Suprapubic skin (tissue), 4 donors: ENCODE data around the gene ZNF324B. TPM values are rescaled to one million over a fixed set of nuclear protein-coding genes. Genes with fewer than 3 reads are reported as not detected.
"Not testable (repeated sequence)": the region's sequence is repeated elsewhere in the genome, so short reads cannot be mapped to it uniquely, and the experiment has no call there.

ENCODE experiments used
- DNase-seq, 2 donors: peaks; one replicate each; pipeline ENCODE4 v3.0.0-alpha.2; 2019; ENCODE audit warnings: low spot score in 2 of 2
- H3K27ac ChIP-seq: fragments of 200-600 bp; sonication (generic); one replicate; pipeline ENCODE4 v1.5.1; 2019
- H3K27me3 ChIP-seq: fragments of 200-600 bp; sonication (generic); one replicate; pipeline ENCODE4 v1.5.1; 2019
- H3K36me3 ChIP-seq: fragments of 200-600 bp; sonication (generic); one replicate; pipeline ENCODE4 v1.5.1; 2019
- H3K4me1 ChIP-seq: fragments of 200-600 bp; sonication (generic); one replicate; pipeline ENCODE4 v1.5.1; 2019
- H3K4me3 ChIP-seq: fragments of 200-600 bp; sonication (generic); one replicate; pipeline ENCODE4 v1.5.1; 2019; ENCODE audit warnings: mild to moderate bottlenecking
- H3K9me3 ChIP-seq: fragments of 200-600 bp; sonication (generic); one replicate; pipeline ENCODE4 v1.5.1; 2019
- CTCF ChIP-seq, 2 donors: fragments of 200-600 bp in 1 of 2; fragments of 450-650 bp in 1 of 2; sonication (generic) in 1 of 2; IDR thresholded peaks; one replicate each; pipeline ENCODE4 v1.5.1; 2016 to 2019; ENCODE audit warnings: antibody characterized with exemption in 2 of 2, mild to moderate bottlenecking in 1 of 2, moderate library complexity in 1 of 2
- EP300 ChIP-seq: sonication (generic); formaldehyde crosslinking; IDR thresholded peaks from one replicate; pipeline ENCODE4 v1.6.1; 2017; ENCODE audit warnings: antibody characterized with exemption
- POLR2A ChIP-seq, 2 donors: fragments of 450-650 bp; IDR thresholded peaks; one replicate each; pipeline ENCODE4 v1.6.1; 2017; ENCODE audit warnings: antibody characterized with exemption in 2 of 2, mild to moderate bottlenecking in 2 of 2, moderate library complexity in 2 of 2
- POLR2AphosphoS5 ChIP-seq, 3 donors: sonication (generic); formaldehyde crosslinking; IDR thresholded peaks; one replicate each; pipeline ENCODE4 v1.6.1; 2017; ENCODE audit warnings: antibody characterized with exemption in 3 of 3
- WGBS: methylation state at CpG from one replicate; pipeline ENCODE4 v1.1.5; 2018; 5-methylcytosine and 5-hydroxymethylcytosine counted together
- total RNA-seq, 4 donors: library from RNA; depleted of rRNA; stranded (reverse); fragments of >200 nt; gene quantifications; one replicate each; pipeline ENCODE4 v1.1.0, GENCODE V29; 2016

The ZNF324B gene
- total RNA-seq, 4 donors from 2014 or later: 9.7 to 28.7 (median 13.8) TPM

- Histone ChIP-seq H3K4me1 (peaks cover 13% of the 10 kb centered on the region), H3K27ac (no peak overlapping the region), H3K9me3 (no peaks in the 10 kb centered on the region), H3K36me3 (peaks cover 33% of the 10 kb centered on the region), H3K4me3 (no peak overlapping the region), H3K27me3 (no peaks in the 10 kb centered on the region)
- TF ChIP-seq CTCF (IDR thresholded peaks at IDR 0.05) (no peak), EP300 (no peak), POLR2AphosphoS5 (IDR thresholded peaks at IDR 0.05) (no peak), POLR2A (IDR thresholded peaks at IDR 0.05) (no peak)
- WGBS: 89% methylated on average over 9 of the region's 20 CpGs
- DNase-seq: no peak
Observed at GRCh38 chr19:58480481-58480830, 29.0 kb downstream of the ZNF324B start.

- no peak for TF ChIP-seq POLR2A (IDR thresholded peaks at IDR 0.05)
- TF ChIP-seq POLR2AphosphoS5 (IDR thresholded peaks at IDR 0.05): no peak
- no peak for DNase-seq
- 92% methylated on average over 2 of the region's 2 CpGs for WGBS
- Histone ChIP-seq H3K36me3 (peaks cover 33% of the 10 kb centered on the region), H3K9me3 (no peaks in the 10 kb centered on the region), H3K27me3 (no peaks in the 10 kb centered on the region), H3K27ac (no peak overlapping the region), H3K4me3 (no peak overlapping the region), H3K4me1 (peaks cover 12% of the 10 kb centered on the region)
Observed at GRCh38 chr19:58480831-58481230, 29.4 kb downstream of the ZNF324B start.

- no peaks in the 10 kb centered on the region for H3K9me3 ChIP-seq
- no peak for TF ChIP-seq CTCF (IDR thresholded peaks at IDR 0.05)
- no peak for TF ChIP-seq EP300
- TF ChIP-seq POLR2AphosphoS5 (IDR thresholded peaks at IDR 0.05): no peak
- no peak for TF ChIP-seq POLR2A (IDR thresholded peaks at IDR 0.05)
- WGBS: 91% methylated on average over 5 of the region's 7 CpGs
- peaks cover 33% of the 10 kb centered on the region for H3K36me3 ChIP-seq
- H3K27ac ChIP-seq: no peak overlapping the region
- no peaks in the 10 kb centered on the region for H3K4me1 ChIP-seq
- H3K27me3 ChIP-seq: no peaks in the 10 kb centered on the region
- no peak overlapping the region for H3K4me3 ChIP-seq
- no peak for DNase-seq
Observed at GRCh38 chr19:58482372-58482771, 30.9 kb downstream of the ZNF324B start.

- peaks cover 29% of the 10 kb centered on the region for H3K36me3 ChIP-seq
- no peak overlapping the region for H3K27ac ChIP-seq
- no peaks in the 10 kb centered on the region for H3K27me3 ChIP-seq
- no peak for DNase-seq
- WGBS: 92% methylated on average over 2 of the region's 2 CpGs
- H3K9me3 ChIP-seq: no peaks in the 10 kb centered on the region
- H3K4me3 ChIP-seq: no peak overlapping the region
- H3K4me1 ChIP-seq: no peaks in the 10 kb centered on the region
- no peak for TF ChIP-seq CTCF (IDR thresholded peaks at IDR 0.05)
Observed at GRCh38 chr19:58483776-58484175, 32.4 kb downstream of the ZNF324B start.

GRCh38 chr19:58484349-58484748, 32.9 kb downstream of the ZNF324B start:
- peaks cover 25% of the 10 kb centered on the region for H3K36me3 ChIP-seq
- 92% methylated on average over 5 of the region's 5 CpGs for WGBS
- not testable (repeated sequence) for H3K4me3 ChIP-seq, H3K27me3 ChIP-seq, DNase-seq, H3K9me3 ChIP-seq, H3K27ac ChIP-seq, H3K4me1 ChIP-seq

GRCh38 chr19:58491393-58491792, 40.0 kb downstream of the ZNF324B start:
- no peak for TF ChIP-seq POLR2AphosphoS5 (IDR thresholded peaks at IDR 0.05)
- TF ChIP-seq EP300: no peak
- no peak for TF ChIP-seq POLR2A (IDR thresholded peaks at IDR 0.05)
- TF ChIP-seq CTCF (IDR thresholded peaks at IDR 0.05): no peak
- no peak for DNase-seq
- no peaks in the 10 kb centered on the region for H3K36me3 ChIP-seq
- no peak overlapping the region for H3K27ac ChIP-seq
- H3K9me3 ChIP-seq: no peaks in the 10 kb centered on the region
- no peaks in the 10 kb centered on the region for H3K4me1 ChIP-seq
- WGBS: 88% methylated on average over 5 of the region's 5 CpGs
- no peak overlapping the region for H3K4me3 ChIP-seq
- H3K27me3 ChIP-seq: no peaks in the 10 kb centered on the region
